ENCODE results near the gene CNDP1. TPM values are rescaled to one million over a fixed set of nuclear protein-coding genes. Genes with fewer than 3 reads are reported as not detected.

CNDP1 gene
- polyA plus RNA-seq, 4 donors, result 0.13 to 11.9 (median 6.5) TPM

- FAIRE-seq, result no peak
- H3K4me1 ChIP-seq (ENCODE audit: control insufficient read depth in 3 of 3, insufficient read depth in 2 of 3, low read depth in 1 of 3, low read length in 2 of 3), result no peaks in the 10 kb centered on the region
Observed at GRCh38 chr18:74626049-74626874, 92.0 kb downstream of the CNDP1 start.

GRCh38 chr18:74630804-74631203, 96.5 kb downstream of the CNDP1 start:
- Histone ChIP-seq H3K27me3 (ENCODE audit: control insufficient read depth in 3 of 3, insufficient read depth in 3 of 3, low read length in 3 of 3) (no peaks in the 10 kb centered on the region), H3K36me3 (ENCODE audit: control insufficient read depth in 3 of 3, insufficient read depth in 2 of 3, low read depth in 1 of 3, low read length in 3 of 3) (peaks cover 2 to 7% (median 4%) of the 10 kb centered on the region in 3 donors), H3K27ac (ENCODE audit: low read depth in 1 of 3, low read length in 2 of 3) (no peak overlapping the region), H3K4me1 (ENCODE audit: control insufficient read depth in 3 of 3, insufficient read depth in 2 of 3, low read depth in 1 of 3, low read length in 2 of 3) (no peaks in the 10 kb centered on the region), H3K4me3 (ENCODE audit: low read depth in 1 of 3, low read length in 3 of 3) (no peak overlapping the region), H3K9me3 (ENCODE audit: control insufficient read depth in 2 of 2, insufficient read depth in 1 of 2, low read depth in 1 of 2, low read length in 1 of 2) (no peaks in the 10 kb centered on the region)
- DNase-seq (no peak), FAIRE-seq (no peak)
- 88 to 94% (median 94%) methylated on average over 6 of the region's 6 CpGs for WGBS, 3 donors

More at GRCh38 chr18:74626049-74626874, 92.0 kb downstream of the CNDP1 start:
- Histone ChIP-seq H3K27me3 (ENCODE audit: control insufficient read depth in 3 of 3, insufficient read depth in 3 of 3, low read length in 3 of 3) (no peaks in the 10 kb centered on the region), H3K4me3 (ENCODE audit: low read depth in 1 of 3, low read length in 3 of 3) (no peak overlapping the region), H3K9me3 (ENCODE audit: control insufficient read depth in 2 of 2, insufficient read depth in 1 of 2, low read depth in 1 of 2, low read length in 1 of 2) (no peaks in the 10 kb centered on the region), H3K27ac (ENCODE audit: low read depth in 1 of 3, low read length in 2 of 3) (no peak overlapping the region), H3K36me3 (ENCODE audit: control insufficient read depth in 3 of 3, insufficient read depth in 2 of 3, low read depth in 1 of 3, low read length in 3 of 3) (peaks cover 0 to 2% (median 2%) of the 10 kb centered on the region in 3 donors)
- WGBS, 3 donors, result 82 to 86% (median 84%) methylated on average over 9 of the region's 9 CpGs
- no peak for DNase-seq

- H3K4me3 ChIP-seq (ENCODE audit: low read depth in 1 of 3, low read length in 3 of 3), result no peak overlapping the region
Observed at GRCh38 chr18:74631212-74631611, 96.9 kb downstream of the CNDP1 start.

GRCh38 chr18:74631623-74632350, 97.5 kb downstream of the CNDP1 start:
- Histone ChIP-seq H3K27me3 (ENCODE audit: control insufficient read depth in 3 of 3, insufficient read depth in 3 of 3, low read length in 3 of 3) (no peaks in the 10 kb centered on the region), H3K9me3 (ENCODE audit: control insufficient read depth in 2 of 2, insufficient read depth in 1 of 2, low read depth in 1 of 2, low read length in 1 of 2) (no peaks in the 10 kb centered on the region), H3K27ac (ENCODE audit: low read depth in 1 of 3, low read length in 2 of 3) (peak overlapping the region in 1 of 3 donors; percentile 59), H3K4me3 (ENCODE audit: low read depth in 1 of 3, low read length in 3 of 3) (no peak overlapping the region), H3K4me1 (ENCODE audit: control insufficient read depth in 3 of 3, insufficient read depth in 2 of 3, low read depth in 1 of 3, low read length in 2 of 3) (no peaks in the 10 kb centered on the region), H3K36me3 (ENCODE audit: control insufficient read depth in 3 of 3, insufficient read depth in 2 of 3, low read depth in 1 of 3, low read length in 3 of 3) (peaks cover 2 to 7% (median 4%) of the 10 kb centered on the region in 3 donors)
- WGBS, 3 donors, result 71 to 91% (median 81%) methylated on average over 13 of the region's 13 CpGs
- FAIRE-seq, result no peak
- no peak for DNase-seq

More at GRCh38 chr18:74631212-74631611, 96.9 kb downstream of the CNDP1 start:
- no peak for DNase-seq
- 70 to 86% (median 75%) methylated on average over 2 of the region's 2 CpGs for WGBS, 3 donors
- Histone ChIP-seq H3K9me3 (ENCODE audit: control insufficient read depth in 2 of 2, insufficient read depth in 1 of 2, low read depth in 1 of 2, low read length in 1 of 2) (no peaks in the 10 kb centered on the region), H3K27me3 (ENCODE audit: control insufficient read depth in 3 of 3, insufficient read depth in 3 of 3, low read length in 3 of 3) (no peaks in the 10 kb centered on the region), H3K36me3 (ENCODE audit: control insufficient read depth in 3 of 3, insufficient read depth in 2 of 3, low read depth in 1 of 3, low read length in 3 of 3) (peaks cover 2 to 7% (median 4%) of the 10 kb centered on the region in 3 donors), H3K4me1 (ENCODE audit: control insufficient read depth in 3 of 3, insufficient read depth in 2 of 3, low read depth in 1 of 3, low read length in 2 of 3) (no peaks in the 10 kb centered on the region), H3K27ac (ENCODE audit: low read depth in 1 of 3, low read length in 2 of 3) (no peak overlapping the region)
- no peak for FAIRE-seq

- peaks cover 2 to 7% (median 4%) of the 10 kb centered on the region in 3 donors for H3K36me3 ChIP-seq (ENCODE audit: control insufficient read depth in 3 of 3, insufficient read depth in 2 of 3, low read depth in 1 of 3, low read length in 3 of 3)
- WGBS, 3 donors, result 73 to 94% (median 92%) methylated on average over 6 of the region's 6 CpGs
- peak overlapping the region in 1 of 3 donors; percentile 59 for H3K27ac ChIP-seq (ENCODE audit: low read depth in 1 of 3, low read length in 2 of 3)
- H3K9me3 ChIP-seq (ENCODE audit: control insufficient read depth in 2 of 2, insufficient read depth in 1 of 2, low read depth in 1 of 2, low read length in 1 of 2), result no peaks in the 10 kb centered on the region
- FAIRE-seq, result no peak
- no peaks in the 10 kb centered on the region for H3K27me3 ChIP-seq (ENCODE audit: control insufficient read depth in 3 of 3, insufficient read depth in 3 of 3, low read length in 3 of 3)
- no peak overlapping the region for H3K4me3 ChIP-seq (ENCODE audit: low read depth in 1 of 3, low read length in 3 of 3)
- no peaks in the 10 kb centered on the region for H3K4me1 ChIP-seq (ENCODE audit: control insufficient read depth in 3 of 3, insufficient read depth in 2 of 3, low read depth in 1 of 3, low read length in 2 of 3)
- DNase-seq, result no peak
Observed at GRCh38 chr18:74632351-74632679, 98.0 kb downstream of the CNDP1 start.

- no peak for DNase-seq
- H3K36me3 ChIP-seq (ENCODE audit: control insufficient read depth in 3 of 3, insufficient read depth in 2 of 3, low read depth in 1 of 3, low read length in 3 of 3), result peaks cover 2 to 7% (median 4%) of the 10 kb centered on the region in 3 donors
- no peaks in the 10 kb centered on the region for H3K4me1 ChIP-seq (ENCODE audit: control insufficient read depth in 3 of 3, insufficient read depth in 2 of 3, low read depth in 1 of 3, low read length in 2 of 3)
- no peak overlapping the region for H3K4me3 ChIP-seq (ENCODE audit: low read depth in 1 of 3, low read length in 3 of 3)
- no peaks in the 10 kb centered on the region for H3K27me3 ChIP-seq (ENCODE audit: control insufficient read depth in 3 of 3, insufficient read depth in 3 of 3, low read length in 3 of 3)
- 94 to 98% (median 96%) methylated on average over 4 of the region's 4 CpGs for WGBS, 3 donors
- no peak overlapping the region for H3K27ac ChIP-seq (ENCODE audit: low read depth in 1 of 3, low read length in 2 of 3)
- H3K9me3 ChIP-seq (ENCODE audit: control insufficient read depth in 2 of 2, insufficient read depth in 1 of 2, low read depth in 1 of 2, low read length in 1 of 2), result no peaks in the 10 kb centered on the region
- no peak for FAIRE-seq
Observed at GRCh38 chr18:74632856-74633255, 98.6 kb downstream of the CNDP1 start.

GRCh38 chr18:74633652-74634352, 99.5 kb downstream of the CNDP1 start:
- FAIRE-seq (no peak), DNase-seq (no peak)
- Histone ChIP-seq H3K27ac (ENCODE audit: low read depth in 1 of 3, low read length in 2 of 3) (no peak overlapping the region), H3K4me1 (ENCODE audit: control insufficient read depth in 3 of 3, insufficient read depth in 2 of 3, low read depth in 1 of 3, low read length in 2 of 3) (no peaks in the 10 kb centered on the region), H3K9me3 (ENCODE audit: control insufficient read depth in 2 of 2, insufficient read depth in 1 of 2, low read depth in 1 of 2, low read length in 1 of 2) (no peaks in the 10 kb centered on the region), H3K27me3 (ENCODE audit: control insufficient read depth in 3 of 3, insufficient read depth in 3 of 3, low read length in 3 of 3) (no peaks in the 10 kb centered on the region), H3K4me3 (ENCODE audit: low read depth in 1 of 3, low read length in 3 of 3) (no peak overlapping the region), H3K36me3 (ENCODE audit: control insufficient read depth in 3 of 3, insufficient read depth in 2 of 3, low read depth in 1 of 3, low read length in 3 of 3) (peaks cover 2 to 7% (median 4%) of the 10 kb centered on the region in 3 donors)
- 90 to 93% (median 92%) methylated on average over 13 of the region's 13 CpGs for WGBS, 3 donors

GRCh38 chr18:74635224-74635975, 101.1 kb downstream of the CNDP1 start:
- 90 to 93% (median 91%) methylated on average over 15 of the region's 15 CpGs for WGBS, 3 donors
- FAIRE-seq (no peak), DNase-seq (no peak)
- Histone ChIP-seq H3K27me3 (ENCODE audit: control insufficient read depth in 3 of 3, insufficient read depth in 3 of 3, low read length in 3 of 3) (no peaks in the 10 kb centered on the region), H3K36me3 (ENCODE audit: control insufficient read depth in 3 of 3, insufficient read depth in 2 of 3, low read depth in 1 of 3, low read length in 3 of 3) (peaks cover 2 to 7% (median 4%) of the 10 kb centered on the region in 3 donors), H3K27ac (ENCODE audit: low read depth in 1 of 3, low read length in 2 of 3) (no peak overlapping the region), H3K4me3 (ENCODE audit: low read depth in 1 of 3, low read length in 3 of 3) (no peak overlapping the region), H3K4me1 (ENCODE audit: control insufficient read depth in 3 of 3, insufficient read depth in 2 of 3, low read depth in 1 of 3, low read length in 2 of 3) (no peaks in the 10 kb centered on the region), H3K9me3 (ENCODE audit: control insufficient read depth in 2 of 2, insufficient read depth in 1 of 2, low read depth in 1 of 2, low read length in 1 of 2) (no peaks in the 10 kb centered on the region)

Measured in small intestine (tissue), 7 donors.